Measurements from ENCODE around the gene CDH18. TPM values are rescaled to one million over a fixed set of nuclear protein-coding genes. Genes with fewer than 3 reads are reported as not detected.

Gene CDH18
- total and polyA plus RNA-seq, 2 donors (not counting 3 experiments of a cell fraction or from before 2014, with no cell fraction given): 0.06 TPM; not detected in 1

- Histone ChIP-seq H3K27ac (ENCODE audit: insufficient read depth, low read depth, low read length) (no peak overlapping the region), H3K9me3 (replicated peaks; ENCODE audit: control insufficient read depth, insufficient read depth, low read length) (no peaks in the 10 kb centered on the region), H3K4me1 (ENCODE audit: control insufficient read depth, extremely low read depth, insufficient read depth, low read length) (no peaks in the 10 kb centered on the region), H2AFZ (ENCODE audit: low read depth, low read length) (no peak overlapping the region), H3K36me3 (ENCODE audit: control insufficient read depth in 2 of 2, extremely low read depth in 1 of 2, insufficient read depth in 2 of 2, low read length in 2 of 2) (no peaks in the 10 kb centered on the region), H3K4me2 (ENCODE audit: insufficient read depth, low read length) (no peak overlapping the region), H3K9ac (replicated peaks; ENCODE audit: extremely low read depth, insufficient read depth, low read length) (no peak overlapping the region), H3K4me3 (replicated peaks in 1 of 3; ENCODE audit: insufficient read depth in 1 of 3, low read depth in 1 of 3, low read length in 3 of 3) (no peak overlapping the region), H4K20me1 (replicated peaks; ENCODE audit: control insufficient read depth, extremely low read depth, insufficient read depth, low read length) (no peaks in the 10 kb centered on the region), H3K79me2 (ENCODE audit: control insufficient read depth, insufficient read depth, low read length) (no peaks in the 10 kb centered on the region), H3K27me3 (ENCODE audit: control insufficient read depth in 2 of 2, insufficient read depth in 2 of 2, low read length in 2 of 2) (no peaks in the 10 kb centered on the region), H3K9me1 (replicated peaks; ENCODE audit: control insufficient read depth, extremely low read depth, insufficient read depth, low read length) (no peaks in the 10 kb centered on the region)
- POLR2A ChIA-PET: no interaction called here
- intact Hi-C loops (cut with micrococcal nuclease): no loop called here
- BruUV-seq (replicated peaks): no TSS peak
- dilution Hi-C loops (cut with MboI; ENCODE audit: extremely low pct_ligation_motif_present, low sequenced_read_pairs): no loop called here
- FAIRE-seq (no peak), DNase-seq (ENCODE audit: low read depth, low spot score) (no peak)
- CTCF ChIA-PET: no interaction called here
- TF ChIP-seq CTCF (IDR thresholded peaks at IDR 0.05; ENCODE audit: extremely low read depth in 1 of 2, insufficient read depth in 1 of 2, low read depth in 1 of 2, low read length in 2 of 2): no peak
- TF ChIP-seq POLR2A (IDR thresholded peaks at IDR 0.05; ENCODE audit: low read depth, low read length): no peak
- TF ChIP-seq MAX (IDR thresholded peaks at IDR 0.05; ENCODE audit: insufficient read depth, insufficient read length): no peak
- no peak for TF ChIP-seq JUN (IDR thresholded peaks at IDR 0.05; ENCODE audit: borderline replicate concordance, insufficient read depth, insufficient read length, low read depth)
- no peak for TF ChIP-seq MYC (IDR thresholded peaks at IDR 0.05; ENCODE audit: low read depth, low read length)
- no peak for TF ChIP-seq POLR2AphosphoS5 (IDR thresholded peaks at IDR 0.05; ENCODE audit: insufficient read depth, low read depth, low read length)
- TF ChIP-seq GATA2 (IDR thresholded peaks at IDR 0.05; ENCODE audit: insufficient read depth, insufficient read length, low read depth, low read length): no peak
- no peak for TF ChIP-seq EZH2 (IDR thresholded peaks at IDR 0.05; ENCODE audit: borderline replicate concordance, low read depth, low read length, severe bottlenecking)
- no peak for TF ChIP-seq FOS (IDR thresholded peaks at IDR 0.05; ENCODE audit: borderline replicate concordance, insufficient read depth, low read length)
Measured at GRCh38 chr5:19917588-19918122, 70.3 kb downstream of the CDH18 start.

All from endothelial cell of umbilical vein (primary cell).